GM12878 (cell line): ENCODE data around the gene PCSK5. TPM values are rescaled to one million over a fixed set of nuclear protein-coding genes. Genes with fewer than 3 reads are reported as not detected.

Experiments
- ATAC-seq: fragments of 200-7000 bp; cut with Tn5 transposase; 3 replicates; pipeline ENCODE4 v1.9.1; 2020; ENCODE audit warnings: mild to moderate bottlenecking, moderate library complexity
- BruUV-seq: library from RNA; stranded (reverse); fragments of 400-500 nt; replicated peaks from 2 replicates; lab custom pipeline; 2021; lab: Mats Ljungman, UMichigan
- CTCF ChIA-PET: fragments of 300-600 bp; sonication (Branson Sonifier 250); formaldehyde crosslinking; extraction: SDS; loops from one replicate; lab custom pipeline; 2021; ENCODE audit warnings: inconsistent platforms; lab: Yijun Ruan, JAX
- POLR2A ChIA-PET: fragments of 350-600 bp; formaldehyde crosslinking; extraction: SDS; loops from one replicate; lab custom pipeline; 2021; ENCODE audit warnings: inconsistent platforms; lab: Charles Lee
- RAD21 ChIA-PET: fragments of 300-600 bp; sonication (Branson Sonifier 250); formaldehyde crosslinking; loops from one replicate; lab custom pipeline; 2023; ENCODE audit warnings: antibody characterized with exemption; ENCODE audit not compliant: unreplicated experiment; lab: Charles Lee
- SMC1A ChIA-PET: fragments of 300-600 bp; sonication (Branson Sonifier 250); formaldehyde crosslinking; loops from one replicate; lab custom pipeline; 2023; ENCODE audit not compliant: unreplicated experiment, uncharacterized antibody; lab: Charles Lee
- DNase-seq: peaks from one replicate; pipeline ENCODE4 v3.0.0-alpha.2; 2011; ENCODE audit warnings: low read depth, low spot score
- FAIRE-seq: peaks from 3 replicates; lab custom pipeline; 2011; peaks lifted over from hg19 to GRCh38; lab: Jason Lieb, UNC
- H2AFZ ChIP-seq: 2 replicates; pipeline ENCODE4 v1.6.0; 2011; ENCODE audit warnings: low read depth, low read length, control low read depth; ENCODE audit not compliant: control insufficient read depth
- H3K27ac ChIP-seq: 2 replicates; pipeline ENCODE4 v1.5.1; 2011; ENCODE audit warnings: control low read depth; ENCODE audit not compliant: control insufficient read depth, insufficient read depth
- H3K27me3 ChIP-seq, 2 experiments: replicated peaks in 1 of 2; 2 replicates each; pipeline versions ENCODE4 v1.6.0 to v1.6.1; 2011; ENCODE audit warnings: low read length in 1 of 2; ENCODE audit not compliant: control insufficient read depth in 2 of 2, insufficient read depth in 2 of 2
- H3K36me3 ChIP-seq, 2 experiments: 2 replicates each; pipeline ENCODE4 v1.5.1; 2011; ENCODE audit warnings: low read length in 1 of 2; ENCODE audit not compliant: control insufficient read depth in 2 of 2, insufficient read depth in 2 of 2
- H3K4me1 ChIP-seq: 2 replicates; pipeline ENCODE4 v1.6.1; 2011; ENCODE audit warnings: mild to moderate bottlenecking, low read length, moderate library complexity, mixed read lengths; ENCODE audit not compliant: control insufficient read depth, insufficient read depth
- H3K4me2 ChIP-seq: 2 replicates; pipeline ENCODE4 v1.6.0; 2011; ENCODE audit warnings: control low read depth; ENCODE audit not compliant: control insufficient read depth, insufficient read depth
- H3K4me3 ChIP-seq: fragments of 200-600 bp; sonication (generic); 2 replicates; pipeline ENCODE4 v1.5.1; 2016
- H3K79me2 ChIP-seq: 2 replicates; pipeline ENCODE4 v1.6.0; 2011; ENCODE audit warnings: low read length; ENCODE audit not compliant: control insufficient read depth, insufficient read depth
- H3K9ac ChIP-seq: 2 replicates; pipeline ENCODE4 v1.8.0; 2011; ENCODE audit warnings: low read length, control low read depth, mixed read lengths; ENCODE audit not compliant: control insufficient read depth, insufficient read depth
- H3K9me3 ChIP-seq: replicated peaks from 3 replicates; pipeline ENCODE4 v1.5.1; 2011; ENCODE audit warnings: mild to moderate bottlenecking, low read length; ENCODE audit not compliant: control insufficient read depth, insufficient read depth
- H4K20me1 ChIP-seq: 2 replicates; pipeline ENCODE4 v1.6.0; 2011; ENCODE audit not compliant: control insufficient read depth, insufficient read depth
- CBFB ChIP-seq: IDR thresholded peaks from 2 replicates; pipeline ENCODE4 v1.6.1; 2016; ENCODE audit warnings: antibody characterized with exemption, low read depth
- GATAD2B ChIP-seq: fragments of 450-650 bp; conservative IDR thresholded peaks from 2 replicates; pipeline ENCODE4 v1.6.1; 2017; ENCODE audit warnings: low read depth, mild to moderate bottlenecking, moderate library complexity
- HDAC2 ChIP-seq: fragments of 200-600 bp; sonication (generic); IDR thresholded peaks from 2 replicates; pipeline ENCODE4 v1.6.1; 2017
- IRF3 ChIP-seq: fragments of 450-650 bp; IDR thresholded peaks from 2 replicates; pipeline ENCODE4 v1.6.1; 2014; ENCODE audit warnings: mild to moderate bottlenecking
- LARP7 ChIP-seq: fragments of 450-650 bp; IDR thresholded peaks from 2 replicates; pipeline ENCODE4 v1.6.1; 2017; ENCODE audit warnings: mild to moderate bottlenecking
- MEF2A ChIP-seq: IDR thresholded peaks from 2 replicates; pipeline ENCODE4 v1.6.1; 2011; ENCODE audit warnings: low read depth, mild to moderate bottlenecking, low read length, moderate library complexity; ENCODE audit not compliant: insufficient read depth
- NR2C1 ChIP-seq: fragments of 450-650 bp; IDR thresholded peaks from 2 replicates; pipeline ENCODE4 v1.6.1; 2017; ENCODE audit warnings: antibody characterized with exemption, mild to moderate bottlenecking, moderate library complexity
- PAX8 ChIP-seq: fragments of 450-650 bp; IDR thresholded peaks from 2 replicates; pipeline ENCODE4 v1.6.1; 2017; ENCODE audit warnings: mild to moderate bottlenecking, moderate library complexity
- POU2F2 ChIP-seq: IDR thresholded peaks from 3 replicates; pipeline ENCODE4 v1.6.1; 2011; ENCODE audit warnings: low read depth, mild to moderate bottlenecking, low read length, borderline replicate concordance
- RB1 ChIP-seq: fragments of 450-650 bp; formaldehyde crosslinking; IDR thresholded peaks from 2 replicates; pipeline ENCODE4 v1.6.1; 2017; ENCODE audit warnings: mild to moderate bottlenecking, borderline replicate concordance
- RFX5 ChIP-seq: IDR thresholded peaks from 2 replicates; pipeline ENCODE4 v1.6.1; 2011; ENCODE audit warnings: low read depth, low read length, improper control_type of control experiment
- SKIL ChIP-seq: fragments of 450-650 bp; IDR thresholded peaks from 2 replicates; pipeline ENCODE4 v1.6.1; 2017; ENCODE audit warnings: mild to moderate bottlenecking, low read depth, inconsistent platforms; ENCODE audit not compliant: poor library complexity, severe bottlenecking
- SMC3 ChIP-seq: IDR thresholded peaks from 2 replicates; pipeline ENCODE4 v1.6.1; 2011; ENCODE audit warnings: low read length, improper control_type of control experiment, borderline replicate concordance
- SP1 ChIP-seq: IDR thresholded peaks from one replicate; pipeline ENCODE4 v1.6.1; 2011; ENCODE audit warnings: low read depth, low read length
- SREBF1 ChIP-seq: IDR thresholded peaks from 2 replicates; pipeline ENCODE4 v1.6.1; 2012; ENCODE audit warnings: mild to moderate bottlenecking, low read length
- ZZZ3 ChIP-seq: IDR thresholded peaks from 2 replicates; pipeline ENCODE4 v1.6.1; 2011; ENCODE audit warnings: low read depth; ENCODE audit not compliant: control insufficient read depth, insufficient read length
- WGBS: methylation state at CpG from one replicate; pipeline ENCODE4 v1.1.6; 2016; ENCODE audit warnings: low lambda C conversion rate; ENCODE audit not compliant: insufficient replicate concordance, insufficient coverage; ENCODE audit errors: missing lambda C conversion rate; 5-methylcytosine and 5-hydroxymethylcytosine counted together
- in situ Hi-C: fragments of 300-500 bp; cut with MboI; formaldehyde crosslinking; loops from 9 replicates; pipeline ENCODE4 v1.14.3; 2018; ENCODE audit warnings: mixed read lengths
- intact Hi-C: fragments of 100-400 bp; cut with micrococcal nuclease; formaldehyde crosslinking; loops from one replicate; pipeline ENCODE4 v1.14.2; 2022; ENCODE audit not compliant: unreplicated experiment
- polyA plus RNA-seq, 11 experiments: library from polyadenylated mRNA; depleted of rRNA in 4 of 11; unstranded in 6 of 11; stranded (reverse) in 5 of 11; fragments of >200 nt; fragmentation: Nextera tagmentation in 4 of 11; fragmentation: Illumina TruSeq in 1 of 11; extraction: Ambion mirVana in 4 of 11; extraction: Trizol in 1 of 11; gene quantifications; 1 replicate in 1 of 11; 2 replicates in 10 of 11; pipeline versions ENCODE4 v1.2.1 to v1.2.3, GENCODE V29; 2011 to 2016; ENCODE audit warnings: inconsistent platforms in 2 of 11, missing spikeins in 2 of 11, low read depth in 1 of 11
- total RNA-seq, 4 experiments: library from RNA; depleted of rRNA in 3 of 4; stranded (reverse); fragments of >200 nt in 3 of 4; fragmentation: Illumina TruSeq in 1 of 4; extraction: Trizol in 1 of 4; gene quantifications; 2 replicates each; pipeline versions ENCODE4 v1.2.1 to v1.2.3, GENCODE V29; 2013 to 2021
- TF ChIP-seq, protein P1 (sequence below): fragments of 450-650 bp; formaldehyde crosslinking; IDR thresholded peaks from 2 replicates; pipeline ENCODE4 v1.4.0; 2020; ENCODE audit warnings: mild to moderate bottlenecking, moderate library complexity

Gene PCSK5
- total and polyA plus RNA-seq, 10 of the 15 experiments (the other 5 are each of a cell fraction or from before 2014, with no cell fraction given): 0.01 to 0.13 (median 0.04) TPM; not detected in 3

- Histone ChIP-seq H3K36me3 (no peaks in the 10 kb centered on the region), H4K20me1 (no peaks in the 10 kb centered on the region), H3K4me3 (no peak overlapping the region), H3K9ac (no peak overlapping the region), H3K27me3 (no peaks in the 10 kb centered on the region), H3K4me1 (no peaks in the 10 kb centered on the region), H3K27ac (no peak overlapping the region), H2AFZ (no peak overlapping the region), H3K4me2 (no peak overlapping the region), H3K79me2 (no peaks in the 10 kb centered on the region), H3K9me3 (no peaks in the 10 kb centered on the region)
- CTCF ChIA-PET: interaction anchor here (2.6 kb wide), 1 partner anchor 12 kb away, joined by 5 read pairs; no protein-coding TSS in a partner anchor
- 43% methylated on average over 2 of the region's 2 CpGs for WGBS
- FAIRE-seq: no peak
- no peak for ATAC-seq
- in situ Hi-C loops (no loop called here), intact Hi-C loops (no loop called here)
- POLR2A ChIA-PET: no interaction called here
- RAD21 ChIA-PET: no interaction called here
- SMC1A ChIA-PET: no interaction called here
- TF ChIP-seq LARP7 (no peak), MEF2A (no peak), HDAC2 (no peak), GATAD2B (no peak), NR2C1 (no peak), IRF3 (no peak), SP1 (no peak), RFX5 (no peak), SKIL (no peak), PAX8 (no peak), RB1 (no peak), ZZZ3 (no peak), POU2F2 (no peak), SREBF1 (no peak), SMC3 (no peak), CBFB (no peak)
- TF ChIP-seq, protein P1, sequence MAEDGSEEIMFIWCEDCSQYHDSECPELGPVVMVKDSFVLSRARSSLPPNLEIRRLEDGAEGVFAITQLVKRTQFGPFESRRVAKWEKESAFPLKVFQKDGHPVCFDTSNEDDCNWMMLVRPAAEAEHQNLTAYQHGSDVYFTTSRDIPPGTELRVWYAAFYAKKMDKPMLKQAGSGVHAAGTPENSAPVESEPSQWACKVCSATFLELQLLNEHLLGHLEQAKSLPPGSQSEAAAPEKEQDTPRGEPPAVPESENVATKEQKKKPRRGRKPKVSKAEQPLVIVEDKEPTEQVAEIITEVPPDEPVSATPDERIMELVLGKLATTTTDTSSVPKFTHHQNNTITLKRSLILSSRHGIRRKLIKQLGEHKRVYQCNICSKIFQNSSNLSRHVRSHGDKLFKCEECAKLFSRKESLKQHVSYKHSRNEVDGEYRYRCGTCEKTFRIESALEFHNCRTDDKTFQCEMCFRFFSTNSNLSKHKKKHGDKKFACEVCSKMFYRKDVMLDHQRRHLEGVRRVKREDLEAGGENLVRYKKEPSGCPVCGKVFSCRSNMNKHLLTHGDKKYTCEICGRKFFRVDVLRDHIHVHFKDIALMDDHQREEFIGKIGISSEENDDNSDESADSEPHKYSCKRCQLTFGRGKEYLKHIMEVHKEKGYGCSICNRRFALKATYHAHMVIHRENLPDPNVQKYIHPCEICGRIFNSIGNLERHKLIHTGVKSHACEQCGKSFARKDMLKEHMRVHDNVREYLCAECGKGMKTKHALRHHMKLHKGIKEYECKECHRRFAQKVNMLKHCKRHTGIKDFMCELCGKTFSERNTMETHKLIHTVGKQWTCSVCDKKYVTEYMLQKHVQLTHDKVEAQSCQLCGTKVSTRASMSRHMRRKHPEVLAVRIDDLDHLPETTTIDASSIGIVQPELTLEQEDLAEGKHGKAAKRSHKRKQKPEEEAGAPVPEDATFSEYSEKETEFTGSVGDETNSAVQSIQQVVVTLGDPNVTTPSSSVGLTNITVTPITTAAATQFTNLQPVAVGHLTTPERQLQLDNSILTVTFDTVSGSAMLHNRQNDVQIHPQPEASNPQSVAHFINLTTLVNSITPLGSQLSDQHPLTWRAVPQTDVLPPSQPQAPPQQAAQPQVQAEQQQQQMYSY (CRISPR knock-in tag): no peak
- TF ChIP-seq, all 136 proteins: peak for 0
- BruUV-seq: no TSS peak
- no peak for DNase-seq
Measured at GRCh38 chr9:75878488-75878860, 12.0 kb upstream of the PCSK5 start.
